Stomach (tissue), 9 donors: ENCODE data around the gene ACER1. TPM values are rescaled to one million over a fixed set of nuclear protein-coding genes. Genes with fewer than 3 reads are reported as not detected.
"Not testable (repeated sequence)": the region's sequence is repeated elsewhere in the genome, so short reads cannot be mapped to it uniquely, and the experiment has no call there.

Experiments
- DNase-seq, 2 donors: peaks; one replicate each; pipeline versions ENCODE4 v3.0.0 to v3.0.0-alpha.2; 2013 to 2019
- H3K27ac ChIP-seq, 5 donors: fragments of 200-600 bp in 4 of 5; sonication (generic) in 4 of 5; one replicate each; pipeline ENCODE4 v1.5.1; 2013 to 2019; ENCODE audit warnings: mild to moderate bottlenecking in 1 of 5, moderate library complexity in 1 of 5
- H3K27me3 ChIP-seq, 3 donors: fragments of 200-600 bp; sonication (generic); one replicate each; pipeline ENCODE4 v1.5.1; 2017 to 2019; ENCODE audit warnings: mixed run types in 1 of 3
- H3K36me3 ChIP-seq, 4 donors: fragments of 200-600 bp; sonication (generic); 1 replicate in 3 of 4; 2 replicates in 1 of 4; pipeline ENCODE4 v1.5.1; 2016 to 2019
- H3K4me1 ChIP-seq, 4 donors: fragments of 200-600 bp; sonication (generic); one replicate each; pipeline ENCODE4 v1.5.1; 2016 to 2019
- H3K4me3 ChIP-seq, 4 donors: fragments of 200-600 bp; sonication (generic) in 3 of 4; one replicate each; pipeline ENCODE4 v1.5.1; 2016 to 2019; ENCODE audit warnings: mild to moderate bottlenecking in 1 of 4
- H3K9me3 ChIP-seq, 4 donors: fragments of 200-600 bp; sonication (generic); one replicate each; pipeline ENCODE4 v1.5.1; 2016 to 2019
- EP300 ChIP-seq: sonication (generic); formaldehyde crosslinking; IDR thresholded peaks from one replicate; pipeline ENCODE4 v1.6.1; 2017; ENCODE audit warnings: antibody characterized with exemption
- POLR2A ChIP-seq, 4 donors: fragments of 450-650 bp; IDR thresholded peaks; one replicate each; pipeline ENCODE4 v1.6.1; 2016; ENCODE audit warnings: antibody characterized with exemption in 4 of 4, control low read depth in 2 of 4, mild to moderate bottlenecking in 1 of 4, moderate library complexity in 1 of 4
- POLR2AphosphoS5 ChIP-seq, 3 donors: sonication (generic); formaldehyde crosslinking; IDR thresholded peaks; one replicate each; pipeline ENCODE4 v1.6.1; 2016; ENCODE audit warnings: antibody characterized with exemption in 3 of 3
- WGBS, 5 donors: extraction: QIAGEN DNeasy Blood & Tissue Kit in 3 of 5; methylation state at CpG; one replicate each; pipeline versions ENCODE4 v1.1.5 to v1.1.7; 2013 to 2018; 5-methylcytosine and 5-hydroxymethylcytosine counted together
- intact Hi-C: fragments of 100-400 bp; cut with DNase I; formaldehyde crosslinking; loops from one replicate; pipeline ENCODE4 v1.15.1; 2023; ENCODE audit warnings: low total_unique reads
- polyA plus RNA-seq, 3 donors: library from polyadenylated mRNA; stranded (reverse); fragments of 200-250 nt; gene quantifications; one replicate each; pipeline ENCODE4 v1.2.3, GENCODE V29; 2013
- total RNA-seq, 5 donors: library from RNA; depleted of rRNA; stranded (reverse); fragments of >200 nt; gene quantifications; one replicate each; pipeline versions ENCODE4 v1.1.0 to v1.2.3, GENCODE V29; 2014 to 2016
- TF ChIP-seq, protein P1 (sequence below), 7 experiments: fragments of 450-650 bp in 4 of 7; fragments of 200-600 bp in 3 of 7; sonication (generic) in 3 of 7; IDR thresholded peaks; one replicate each; pipeline ENCODE4 v1.5.1; 2016 to 2019; ENCODE audit warnings: antibody characterized with exemption in 7 of 7, control low read depth in 2 of 7, mild to moderate bottlenecking in 1 of 7
- donor health status: healthy with polysubstance abuse.
- donor health status: Bipolar disorder and iron deficiency.
- donor health status: healthy.

ACER1 gene
- total and polyA plus RNA-seq, 8 donors, result 0.08 to 3.5 TPM; not detected in 6

DNA sequence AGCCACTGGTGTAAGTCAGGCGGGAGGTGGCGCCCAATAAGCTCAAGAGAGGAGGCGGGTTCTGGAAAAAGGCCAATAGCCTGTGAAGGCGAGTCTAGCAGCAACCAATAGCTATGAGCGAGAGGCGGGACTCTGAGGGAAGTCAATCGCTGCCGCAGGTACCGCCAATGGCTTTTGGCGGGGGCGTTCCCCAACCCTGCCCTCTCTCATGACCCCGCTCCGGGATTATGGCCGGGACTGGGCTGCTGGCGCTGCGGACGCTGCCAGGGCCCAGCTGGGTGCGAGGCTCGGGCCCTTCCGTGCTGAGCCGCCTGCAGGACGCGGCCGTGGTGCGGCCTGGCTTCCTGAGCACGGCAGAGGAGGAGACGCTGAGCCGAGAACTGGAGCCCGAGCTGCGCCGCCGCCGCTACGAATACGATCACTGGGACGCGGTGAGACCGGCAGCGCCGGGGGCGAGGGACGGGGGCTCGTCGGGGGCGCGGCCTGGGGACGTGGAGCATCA, 39.2 kb upstream of the ACER1 start, which contains the start of gene ALKBH7:
Gene ALKBH7, plus strand, starts transcription at position 201 of the 502 bp plus-strand sequence. Its CDS starts 27 bp downstream, at position 228.
- Histone ChIP-seq H3K4me1 (peaks cover 7 to 51% (median 24%) of the 10 kb centered on the region in 4 donors), H3K9me3 (no peaks in the 10 kb centered on the region), H3K27me3 (no peaks in the 10 kb centered on the region), H3K27ac (peak within 1 kb of the TSS; percentile 93 to 100 (median 99)), H3K36me3 (peaks cover 19 to 42% (median 35%) of the 10 kb centered on the region in 4 donors), H3K4me3 (peak within 1 kb of the TSS; percentile 67 to 94 (median 82))
- intact Hi-C loops, result no loop called here
- WGBS, 5 donors, result 0% methylated on average over 26 to 47 of the region's 47 CpGs
- peak; percentile 99 to 100 for DNase-seq
- TF ChIP-seq POLR2A (IDR thresholded peaks at IDR 0.05) (no peak), EP300 (peak; percentile 16), POLR2AphosphoS5 (IDR thresholded peaks at IDR 0.05) (peak in 2 of 3 donors; percentile 40 to 69)

- H3K36me3 ChIP-seq, result peaks cover 51 to 62% (median 60%) of the 10 kb centered on the region in 4 donors
- intact Hi-C loops, result no loop called here
- H3K4me1 ChIP-seq, result peaks cover 6 to 20% (median 17%) of the 10 kb centered on the region in 4 donors
- no peak overlapping the region for H3K4me3 ChIP-seq
- TF ChIP-seq, protein P1, sequence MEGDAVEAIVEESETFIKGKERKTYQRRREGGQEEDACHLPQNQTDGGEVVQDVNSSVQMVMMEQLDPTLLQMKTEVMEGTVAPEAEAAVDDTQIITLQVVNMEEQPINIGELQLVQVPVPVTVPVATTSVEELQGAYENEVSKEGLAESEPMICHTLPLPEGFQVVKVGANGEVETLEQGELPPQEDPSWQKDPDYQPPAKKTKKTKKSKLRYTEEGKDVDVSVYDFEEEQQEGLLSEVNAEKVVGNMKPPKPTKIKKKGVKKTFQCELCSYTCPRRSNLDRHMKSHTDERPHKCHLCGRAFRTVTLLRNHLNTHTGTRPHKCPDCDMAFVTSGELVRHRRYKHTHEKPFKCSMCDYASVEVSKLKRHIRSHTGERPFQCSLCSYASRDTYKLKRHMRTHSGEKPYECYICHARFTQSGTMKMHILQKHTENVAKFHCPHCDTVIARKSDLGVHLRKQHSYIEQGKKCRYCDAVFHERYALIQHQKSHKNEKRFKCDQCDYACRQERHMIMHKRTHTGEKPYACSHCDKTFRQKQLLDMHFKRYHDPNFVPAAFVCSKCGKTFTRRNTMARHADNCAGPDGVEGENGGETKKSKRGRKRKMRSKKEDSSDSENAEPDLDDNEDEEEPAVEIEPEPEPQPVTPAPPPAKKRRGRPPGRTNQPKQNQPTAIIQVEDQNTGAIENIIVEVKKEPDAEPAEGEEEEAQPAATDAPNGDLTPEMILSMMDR (IDR thresholded peaks at IDR 0.05), result no peak
- TF ChIP-seq EP300 (no peak), POLR2AphosphoS5 (IDR thresholded peaks at IDR 0.05) (no peak), POLR2A (IDR thresholded peaks at IDR 0.05) (no peak)
- DNase-seq, result no peak
- H3K27me3 ChIP-seq, result no peaks in the 10 kb centered on the region
- no peaks in the 10 kb centered on the region for H3K9me3 ChIP-seq
- WGBS, 5 donors, result 96 to 98% (median 97%) methylated on average over 21 of the region's 21 CpGs
- no peak overlapping the region for H3K27ac ChIP-seq
These were observed 30.9 kb upstream of the ACER1 start for GRCh38 chr19:6364353-6364752.

GRCh38 chr19:6362351-6362801, 29.0 kb upstream of the ACER1 start:
- WGBS, 5 donors, result 12 to 17% (median 14%) methylated on average over 8 to 11 of the region's 11 CpGs
- H3K27ac ChIP-seq, result peak overlapping the region; percentile 83 to 94 (median 92)
- H3K36me3 ChIP-seq, result peaks cover 33 to 42% (median 40%) of the 10 kb centered on the region in 4 donors
- H3K27me3 ChIP-seq, result no peaks in the 10 kb centered on the region
- H3K4me3 ChIP-seq, result peak overlapping the region; percentile 85 to 96 (median 91)
- no peaks in the 10 kb centered on the region for H3K9me3 ChIP-seq
- H3K4me1 ChIP-seq, result peaks cover 6 to 20% (median 19%) of the 10 kb centered on the region in 4 donors
- DNase-seq, result peak in 1 of 2 donors; percentile 35
- intact Hi-C loops, result no loop called here
- TF ChIP-seq POLR2AphosphoS5 (IDR thresholded peaks at IDR 0.05) (no peak), EP300 (no peak), POLR2A (IDR thresholded peaks at IDR 0.05) (no peak)
- TF ChIP-seq, protein P1 (IDR thresholded peaks at IDR 0.05), result no peak

GRCh38 chr19:6362027-6362350, 28.6 kb upstream of the ACER1 start:
- intact Hi-C loops, result no loop called here
- Histone ChIP-seq H3K27me3 (no peaks in the 10 kb centered on the region), H3K4me3 (peak overlapping the region; percentile 85 to 96 (median 91)), H3K27ac (peak overlapping the region; percentile 83 to 94 (median 92)), H3K36me3 (peaks cover 29 to 38% (median 36%) of the 10 kb centered on the region in 4 donors), H3K9me3 (no peaks in the 10 kb centered on the region), H3K4me1 (peaks cover 6 to 20% (median 19%) of the 10 kb centered on the region in 4 donors)
- DNase-seq, result peak in 1 of 2 donors; percentile 29
- TF ChIP-seq EP300, result no peak
- TF ChIP-seq, protein P1 (IDR thresholded peaks at IDR 0.05), result no peak
- no peak for TF ChIP-seq POLR2A (IDR thresholded peaks at IDR 0.05)
- TF ChIP-seq POLR2AphosphoS5 (IDR thresholded peaks at IDR 0.05), result no peak
- 0% methylated on average over 7 of the region's 7 CpGs for WGBS, 5 donors

DNA sequence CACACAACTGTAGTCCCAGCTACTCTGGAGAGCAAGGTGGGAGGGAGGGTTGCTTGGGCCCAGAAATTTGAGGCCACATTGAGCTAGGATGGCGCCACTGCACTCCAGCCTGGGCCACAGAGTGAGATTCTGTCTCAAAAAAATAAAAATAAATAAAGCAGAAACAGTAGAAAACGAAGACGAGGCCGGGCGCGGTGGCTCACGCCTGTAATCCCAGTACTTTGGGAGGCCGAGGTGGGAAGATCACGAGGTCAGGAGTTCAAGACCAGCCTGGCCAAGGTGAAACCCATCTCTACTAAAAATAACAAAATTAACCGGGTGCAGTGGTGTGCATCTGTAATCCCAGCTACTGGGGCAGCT, 27.4 kb upstream of the ACER1 start:
- DNase-seq, H3K27me3 ChIP-seq, intact Hi-C loops, H3K9me3 ChIP-seq: not testable (repeated sequence)
- WGBS, 5 donors, result 91 to 99% (median 95%) methylated on average over 10 of the region's 10 CpGs
- H3K4me1 ChIP-seq, result peaks cover 6 to 20% (median 19%) of the 10 kb centered on the region in 4 donors
- H3K36me3 ChIP-seq, result peaks cover 18 to 27% (median 24%) of the 10 kb centered on the region in 4 donors
- H3K27ac ChIP-seq, result peak overlapping the region; percentile 83 to 94 (median 92)
- H3K4me3 ChIP-seq, result peak overlapping the region; percentile 85 to 96 (median 91)

GRCh38 chr19:6360445-6360844, 27.0 kb upstream of the ACER1 start:
- H3K27ac ChIP-seq, H3K27me3 ChIP-seq, H3K9me3 ChIP-seq, intact Hi-C loops, H3K4me3 ChIP-seq, DNase-seq: not testable (repeated sequence)
- WGBS, 5 donors, result 94 to 98% (median 96%) methylated on average over 12 of the region's 12 CpGs
- H3K4me1 ChIP-seq, result peaks cover 6 to 20% (median 19%) of the 10 kb centered on the region in 4 donors
- H3K36me3 ChIP-seq, result peaks cover 14 to 23% (median 21%) of the 10 kb centered on the region in 4 donors
